Measurements from ENCODE around the gene NET1. TPM values are rescaled to one million over a fixed set of nuclear protein-coding genes. Genes with fewer than 3 reads are reported as not detected.

The NET1 gene
- total and polyA plus RNA-seq, 12 donors = 8.7 to 26.2 (median 20.3) TPM

GRCh38 chr10:5500910-5501309 is 88.6 kb downstream of the NET1 start:
- no peak for TF ChIP-seq CTCF (IDR thresholded peaks at IDR 0.05)
- H3K9me3 ChIP-seq (replicated peaks in 1 of 3) = no peaks in the 10 kb centered on the region
- H3K27ac ChIP-seq = no peak overlapping the region
- H3K4me1 ChIP-seq (replicated peaks in 1 of 2) = no peaks in the 10 kb centered on the region
- no peak overlapping the region for H3K4me3 ChIP-seq
- no peaks in the 10 kb centered on the region for H3K27me3 ChIP-seq
- DNase-seq = no peak
- no peaks in the 10 kb centered on the region for H3K36me3 ChIP-seq (replicated peaks in 1 of 2)
- intact Hi-C loops (cut with DNase I) = no loop called here
- WGBS, 4 donors = 63 to 70% (median 69%) methylated on average over 4 to 5 of the region's 5 CpGs

GRCh38 chr10:5502061-5502521 is 89.7 kb downstream of the NET1 start:
- Histone ChIP-seq H3K4me1 (replicated peaks in 1 of 2) (no peaks in the 10 kb centered on the region), H3K9me3 (replicated peaks in 1 of 3) (no peaks in the 10 kb centered on the region), H3K27ac (no peak overlapping the region), H3K36me3 (replicated peaks in 1 of 2) (no peaks in the 10 kb centered on the region), H3K4me3 (no peak overlapping the region), H3K27me3 (no peaks in the 10 kb centered on the region)
- WGBS, 4 donors = 58 to 70% (median 66%) methylated on average over 10 to 12 of the region's 12 CpGs
- intact Hi-C loops (cut with DNase I) = no loop called here
- TF ChIP-seq POLR2A (IDR thresholded peaks at IDR 0.05) = no peak
- no peak for TF ChIP-seq CTCF (IDR thresholded peaks at IDR 0.05)
- no peak for DNase-seq

- DNase-seq = no peak
- no peaks in the 10 kb centered on the region for H3K36me3 ChIP-seq (replicated peaks in 1 of 2)
- no peaks in the 10 kb centered on the region for H3K9me3 ChIP-seq (replicated peaks in 1 of 3)
- no peak overlapping the region for H3K4me3 ChIP-seq
- WGBS, 4 donors = 64 to 73% (median 68%) methylated on average over 8 to 14 of the region's 14 CpGs
- TF ChIP-seq POLR2A (IDR thresholded peaks at IDR 0.05) (no peak), CTCF (IDR thresholded peaks at IDR 0.05) (no peak)
- no peaks in the 10 kb centered on the region for H3K27me3 ChIP-seq
- H3K27ac ChIP-seq = no peak overlapping the region
- intact Hi-C loops (cut with DNase I) = no loop called here
- H3K4me1 ChIP-seq (replicated peaks in 1 of 2) = no peaks in the 10 kb centered on the region
These were observed 90.5 kb downstream of the NET1 start for GRCh38 chr10:5502571-5503476.

- H3K4me1 ChIP-seq (replicated peaks in 1 of 2) = no peaks in the 10 kb centered on the region
- TF ChIP-seq POLR2A (IDR thresholded peaks at IDR 0.05) (no peak), CTCF (IDR thresholded peaks at IDR 0.05) (no peak)
- H3K36me3 ChIP-seq (replicated peaks in 1 of 2) = no peaks in the 10 kb centered on the region
- H3K4me3 ChIP-seq = no peak overlapping the region
- no peak overlapping the region for H3K27ac ChIP-seq
- no peaks in the 10 kb centered on the region for H3K9me3 ChIP-seq (replicated peaks in 1 of 3)
- H3K27me3 ChIP-seq = no peaks in the 10 kb centered on the region
- no peak for DNase-seq
- intact Hi-C loops (cut with DNase I) = no loop called here
- WGBS, 4 donors = 70 to 95% (median 85%) methylated on average over 3 of the region's 3 CpGs
These were observed 91.1 kb downstream of the NET1 start for GRCh38 chr10:5503477-5503835.

Measured in adrenal gland (tissue), 12 donors.